GM21737 (cell line): ENCODE measurements around the gene PRKAR1B.

Source experiments
- ATAC-seq: cut with Tn5 transposase; IDR thresholded peaks from one replicate; pipeline ENCODE4 v1.9.1; 2021; ENCODE audit warnings: mild to moderate bottlenecking, moderate library complexity; ENCODE audit not compliant: unreplicated experiment

The PRKAR1B gene

GRCh38 chr7:528451-528850, 198.6 kb downstream of the PRKAR1B start:
- ATAC-seq, result no peak

GRCh38 chr7:527723-528122, 199.4 kb downstream of the PRKAR1B start:
- ATAC-seq, result no peak

GRCh38 chr7:526460-527034, 200.5 kb downstream of the PRKAR1B start:
- no peak for ATAC-seq

- ATAC-seq, result no peak
Measured at GRCh38 chr7:525740-526139, 201.3 kb downstream of the PRKAR1B start.

GRCh38 chr7:524800-525199, 202.3 kb downstream of the PRKAR1B start:
- no peak for ATAC-seq

GRCh38 chr7:523347-524336, 203.4 kb downstream of the PRKAR1B start:
- no peak for ATAC-seq

- no peak for ATAC-seq
Measured at GRCh38 chr7:522951-523314, 204.1 kb downstream of the PRKAR1B start.

- no peak for ATAC-seq
Measured at GRCh38 chr7:522071-522950, 204.8 kb downstream of the PRKAR1B start.

GRCh38 chr7:521221-522070, 205.6 kb downstream of the PRKAR1B start:
- no peak for ATAC-seq

- no peak for ATAC-seq
Measured at GRCh38 chr7:520503-521161, 206.4 kb downstream of the PRKAR1B start.

- ATAC-seq, result no peak
Measured at GRCh38 chr7:519484-520390, 207.3 kb downstream of the PRKAR1B start, which contains the start of gene PDGFA. Gene PDGFA (minus strand): TSS chr7:519846. CDS start chr7:519001, 845 bp downstream.

- no peak for ATAC-seq
Measured at GRCh38 chr7:518630-519483, 208.2 kb downstream of the PRKAR1B start.

GRCh38 chr7:517774-518629, 209.1 kb downstream of the PRKAR1B start:
- no peak for ATAC-seq

GRCh38 chr7:516606-517456, 210.2 kb downstream of the PRKAR1B start:
- no peak for ATAC-seq

GRCh38 chr7:516216-516605, 210.9 kb downstream of the PRKAR1B start:
- ATAC-seq, result no peak

GRCh38 chr7:515628-516027, 211.5 kb downstream of the PRKAR1B start:
- ATAC-seq, result no peak
